ENCODE measurements around the gene SMIM3. TPM values are rescaled to one million over a fixed set of nuclear protein-coding genes. Genes with fewer than 3 reads are reported as not detected.
A peak's percentile ranks its signal among the peaks of the same experiment; 100 is the strongest.

Gene SMIM3
- total and polyA plus RNA-seq, 10 of the 15 experiments (the other 5 are each of a cell fraction or from before 2014, with no cell fraction given), result 1.0 to 14.3 (median 7.7) TPM

GRCh38 chr5:150734579-150735384 lies 43.8 kb upstream of the SMIM3 start (continued):
- TF ChIP-seq NFXL1 (IDR thresholded peaks at IDR 0.05; ENCODE audit: borderline replicate concordance) (no peak), CTCF (IDR thresholded peaks at IDR 0.05 in 2 of 3, conservative IDR thresholded peaks at IDR 0.05 in 1 of 3; ENCODE audit: control insufficient read depth in 2 of 3, extremely low read depth in 1 of 3, insufficient read depth in 1 of 3, low read depth in 3 of 3, low read length in 3 of 3) (peak; percentile 10 to 21 (median 19); a peak in 3 of 6 replicates), USF1 (IDR thresholded peaks at IDR 0.05; ENCODE audit: borderline replicate concordance, extremely low read length, insufficient read depth, low read depth, low read length) (peak; percentile 5), POLR2AphosphoS5 (IDR thresholded peaks at IDR 0.05; ENCODE audit: low read length) (peak; percentile 51; the same call in 1 of the 2 replicates), YY1 (IDR thresholded peaks at IDR 0.05; ENCODE audit: low read depth, low read length) (peak; percentile 53; the same call in 1 of the 2 replicates), SP1 (IDR thresholded peaks at IDR 0.05; ENCODE audit: low read depth, low read length) (no peak), ZBTB40 (IDR thresholded peaks at IDR 0.05; ENCODE audit: borderline replicate concordance) (no peak), HSF1 (IDR thresholded peaks at IDR 0.05; ENCODE audit: low read depth, low read length) (no peak), ZNF592 (IDR thresholded peaks at IDR 0.05) (no peak), BCL3 (IDR thresholded peaks at IDR 0.05; ENCODE audit: borderline replicate concordance, insufficient read depth, low read depth, low read length, poor library complexity, severe bottlenecking) (no peak), MTA3 (IDR thresholded peaks at IDR 0.05; ENCODE audit: borderline replicate concordance, low read length) (no peak), FOS (IDR thresholded peaks at IDR 0.05; ENCODE audit: borderline replicate concordance, extremely low read depth, insufficient read length) (no peak)

Data from GM12878 (cell line).